ENCODE measurements around the gene SLC25A25. TPM values are rescaled to one million over a fixed set of nuclear protein-coding genes. Genes with fewer than 3 reads are reported as not detected.

SLC25A25 gene
- total RNA-seq, 6 experiments from 2014 or later = 21.2 to 81.5 (median 53.3) TPM

DNA sequence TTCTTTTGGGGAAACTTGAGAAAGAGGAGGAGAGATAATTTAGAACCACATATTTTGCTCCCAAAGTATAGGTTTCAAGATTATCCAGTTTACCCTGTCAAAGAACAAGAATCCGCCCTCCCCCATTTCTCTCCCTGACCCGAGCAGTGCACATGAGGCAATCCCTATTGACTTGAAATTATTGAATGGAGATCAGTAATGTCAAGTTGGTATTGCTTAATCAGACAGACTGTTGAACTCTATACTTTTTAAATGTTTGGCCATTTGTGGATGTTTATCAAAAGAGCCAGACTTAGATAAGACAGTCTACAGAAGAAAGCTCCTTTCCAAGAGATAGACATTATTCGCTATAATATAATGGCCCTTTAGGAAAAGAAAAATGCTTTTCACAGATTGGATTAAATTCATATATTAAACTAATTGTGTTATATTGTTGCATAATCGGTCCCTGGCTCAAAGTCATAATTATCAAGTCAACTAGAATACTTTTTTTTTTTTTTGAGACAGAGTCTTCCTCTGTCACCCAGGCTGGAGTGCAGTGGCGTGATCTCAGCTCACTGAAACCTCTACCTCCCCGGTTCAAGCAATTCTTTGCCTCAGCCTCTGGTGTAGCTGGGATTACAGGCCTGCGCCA is 5.3 kb downstream of the SLC25A25 start:
- Histone ChIP-seq H3K9me3 (no peaks in the 10 kb centered on the region), H3K4me3 (no peak overlapping the region), H3K27ac (peak overlapping the region; percentile 75 to 86 (median 79)), H3K4me1 (peaks cover 0 to 53% (median 20%) of the 10 kb centered on the region in 4 donors), H3K36me3 (no peaks in the 10 kb centered on the region), H3K27me3 (no peaks in the 10 kb centered on the region)
- DNase-seq (no peak), ATAC-seq (peak; percentile 57 to 75 (median 62))
- intact Hi-C loops (cut with DNase I) = no loop called here
- 29% methylated on average over 7 of the region's 7 CpGs for WGBS (ENCODE audit: insufficient coverage, low coverage, low lambda C conversion rate, missing lambda C conversion rate)
- no peak for TF ChIP-seq CTCF (IDR thresholded peaks at IDR 0.05)
- no peak for TF ChIP-seq POLR2A (IDR thresholded peaks at IDR 0.05)

- TF ChIP-seq POLR2A (IDR thresholded peaks at IDR 0.05) = no peak
- TF ChIP-seq CTCF (IDR thresholded peaks at IDR 0.05) = no peak
- Histone ChIP-seq H3K27me3 (no peaks in the 10 kb centered on the region), H3K27ac (peak overlapping the region in 1 of 3 donors; percentile 74), H3K9me3 (no peaks in the 10 kb centered on the region), H3K4me3 (no peak overlapping the region), H3K36me3 (no peaks in the 10 kb centered on the region), H3K4me1 (peaks cover 0 to 50% (median 15%) of the 10 kb centered on the region in 4 donors)
- 81% methylated on average over 7 of the region's 7 CpGs for WGBS (ENCODE audit: insufficient coverage, low coverage, low lambda C conversion rate, missing lambda C conversion rate)
- ATAC-seq (no peak), DNase-seq (no peak)
- intact Hi-C loops (cut with DNase I) = no loop called here
These were observed 9.9 kb downstream of the SLC25A25 start for GRCh38 chr9:128077847-128078503.

- intact Hi-C loops (cut with DNase I) = no loop called here
- Histone ChIP-seq H3K27me3 (no peaks in the 10 kb centered on the region), H3K9me3 (no peaks in the 10 kb centered on the region), H3K27ac (peak overlapping the region in 1 of 3 donors; percentile 74), H3K36me3 (no peaks in the 10 kb centered on the region), H3K4me1 (peaks cover 0 to 47% (median 11%) of the 10 kb centered on the region in 4 donors), H3K4me3 (no peak overlapping the region)
- TF ChIP-seq POLR2A (IDR thresholded peaks at IDR 0.05) (no peak), CTCF (IDR thresholded peaks at IDR 0.05) (no peak)
- 55% methylated on average over 9 of the region's 11 CpGs for WGBS (ENCODE audit: insufficient coverage, low coverage, low lambda C conversion rate, missing lambda C conversion rate)
- ATAC-seq = peak; percentile 69 to 88 (median 82)
- peak in 1 of 3 donors; percentile 74 for DNase-seq
These were observed 10.7 kb downstream of the SLC25A25 start for GRCh38 chr9:128078504-128079434.

GRCh38 chr9:128080206-128080605 is 12.2 kb downstream of the SLC25A25 start:
- ATAC-seq = no peak
- no peak for TF ChIP-seq CTCF (IDR thresholded peaks at IDR 0.05)
- TF ChIP-seq POLR2A (IDR thresholded peaks at IDR 0.05) = no peak
- no peaks in the 10 kb centered on the region for H3K27me3 ChIP-seq
- peak overlapping the region in 1 of 3 donors; percentile 74 for H3K27ac ChIP-seq
- intact Hi-C loops (cut with DNase I) = no loop called here
- no peak for DNase-seq
- 94% methylated on average over 5 of the region's 5 CpGs for WGBS (ENCODE audit: insufficient coverage, low coverage, low lambda C conversion rate, missing lambda C conversion rate)
- no peaks in the 10 kb centered on the region for H3K9me3 ChIP-seq
- H3K36me3 ChIP-seq = no peaks in the 10 kb centered on the region
- peaks cover 0 to 40% (median 7%) of the 10 kb centered on the region in 4 donors for H3K4me1 ChIP-seq
- no peak overlapping the region for H3K4me3 ChIP-seq

Measured in right lobe of liver (tissue), 6 donors.